ENCODE results near the gene LENEP. TPM values are rescaled to one million over a fixed set of nuclear protein-coding genes. Genes with fewer than 3 reads are reported as not detected.
"Not testable (repeated sequence)": the region's sequence is repeated elsewhere in the genome, so short reads cannot be mapped to it uniquely, and the experiment has no call there.

The LENEP gene
- polyA plus RNA-seq, 2 of the 4 experiments (the other 2 are of a cell fraction) = not detected

- TF ChIP-seq MYC (IDR thresholded peaks at IDR 0.05; ENCODE audit: borderline replicate concordance, low read length) = peak; percentile 56; the same call in 1 of the 2 replicates
- TF ChIP-seq RFX5 (IDR thresholded peaks at IDR 0.05) = no peak
- TF ChIP-seq KDM1A (IDR thresholded peaks at IDR 0.05; ENCODE audit: low read depth) = no peak
- TF ChIP-seq KDM5A (IDR thresholded peaks at IDR 0.05) = peak; percentile 24; the same call in 1 of the 2 replicates
- TF ChIP-seq PHF8 (IDR thresholded peaks at IDR 0.05; ENCODE audit: borderline replicate concordance, low read depth) = 0 out of 2 replicates have a peak, but pooled peaks have one; percentile 14
- TF ChIP-seq BCL3 (IDR thresholded peaks at IDR 0.05) = peak; percentile 55; the same call in 1 of the 3 replicates
- TF ChIP-seq FOSL2 (IDR thresholded peaks at IDR 0.05) = no peak
- 0 out of 2 replicates have a peak, but pooled peaks have one; percentile 13 for TF ChIP-seq FOSL2 (CRISPR knock-in tag; IDR thresholded peaks at IDR 0.05)
Observed at GRCh38 chr1:154982897-154983648, 10.3 kb upstream of the LENEP start, which contains the start of gene FLAD1 (continued).

- TF ChIP-seq RARB (CRISPR knock-in tag; IDR thresholded peaks at IDR 0.05) (no peak), NFE2L2 (conservative IDR thresholded peaks at IDR 0.05; ENCODE audit: low read length) (no peak), MAZ (IDR thresholded peaks at IDR 0.05; ENCODE audit: borderline replicate concordance, low read depth, low read length) (no peak), NR3C1 (IDR thresholded peaks at IDR 0.05) (no peak), CBX8 (IDR thresholded peaks at IDR 0.05) (no peak), MYC (IDR thresholded peaks at IDR 0.05; ENCODE audit: borderline replicate concordance, low read length) (no peak), NPAS2 (CRISPR knock-in tag; IDR thresholded peaks at IDR 0.05; ENCODE audit: borderline replicate concordance) (no peak), BHLHE40 (IDR thresholded peaks at IDR 0.05; ENCODE audit: low read depth, low read length) (no peak), POLR2AphosphoS2 (conservative IDR thresholded peaks at IDR 0.05; ENCODE audit: low read length) (no peak), HMGXB4 (CRISPR knock-in tag; IDR thresholded peaks at IDR 0.05; ENCODE audit: borderline replicate concordance) (no peak), CTCF (IDR thresholded peaks at IDR 0.05) (no peak)
- FAIRE-seq (no peak), DNase-seq (ENCODE audit: low read depth in 1 of 2, low spot score in 1 of 2) (no peak), ATAC-seq (peak in 1 of 2 experiments; percentile 16; a peak in 3 of 6 replicates)
- H3K4me3 ChIP-seq = peak overlapping the region; percentile 81
- H3K9me3 ChIP-seq = no peaks in the 10 kb centered on the region
- POLR2A ChIA-PET = interaction anchor here (0.6 to 2.8 kb wide), 10 partner anchors 10 to 94 kb away, joined by 3 to 41 read pairs (median 5); partner anchors contain the start of genes CKS1B, LENEP, PYGO2 and SHC1
- H3K4me1 ChIP-seq = peaks cover 21% of the 10 kb centered on the region
- peak overlapping the region; percentile 85 for H3K4me2 ChIP-seq
- CTCF ChIA-PET = interaction anchor here (1.3 kb wide), 1 partner anchor 101 kb away, joined by 3 read pairs; no protein-coding TSS in a partner anchor
- 20% methylated on average over 13 of the region's 17 CpGs for WGBS (ENCODE audit: missing lambda C conversion rate)
- peak overlapping the region; percentile 83 to 86 for H3K27ac ChIP-seq
Observed at GRCh38 chr1:154983776-154984466, 9.5 kb upstream of the LENEP start.

GRCh38 chr1:154986736-154987135 is 6.7 kb upstream of the LENEP start:
- not testable (repeated sequence) for FAIRE-seq; H3K9me3 ChIP-seq; ATAC-seq; H3K4me2 ChIP-seq; H3K4me3 ChIP-seq; DNase-seq (ENCODE audit: low read depth in 1 of 2, low spot score in 1 of 2)
- POLR2A ChIA-PET = interaction anchor here (1.1 kb wide), 1 partner anchor 13 kb away, joined by 3 read pairs; no protein-coding TSS in a partner anchor
- H3K4me1 ChIP-seq = peaks cover 21% of the 10 kb centered on the region
- CTCF ChIA-PET = interaction anchor here (1.2 kb wide), 1 partner anchor 105 kb away, joined by 3 read pairs; no protein-coding TSS in a partner anchor
- WGBS (ENCODE audit: missing lambda C conversion rate) = 91% methylated on average over 4 of the region's 4 CpGs
- H3K27ac ChIP-seq = peak overlapping the region in 1 of 2 experiments; percentile 45; a peak in 1 of 6 replicates

All from A549 (cell line).